VCaP (cell line): ENCODE results near the gene KCNK3.
"Not testable (repeated sequence)": the region's sequence is repeated elsewhere in the genome, so short reads cannot be mapped to it uniquely, and the experiment has no call there.

Experiments used
- H3K27ac ChIP-seq: fragments of 450-650 bp; 2 replicates; pipeline ENCODE4 v1.5.1; 2017
- CTCF ChIP-seq: fragments of 450-650 bp; conservative IDR thresholded peaks from 2 replicates; pipeline ENCODE4 v1.5.1; 2017; ENCODE audit warnings: mild to moderate bottlenecking, moderate library complexity

The KCNK3 gene

GRCh38 chr2:26649992-26650712, 42.4 kb upstream of the KCNK3 start:
- TF ChIP-seq CTCF: no peak
- H3K27ac ChIP-seq: peak overlapping the region; percentile 46; the same call in 1 of the 2 replicates

- no peak overlapping the region for H3K27ac ChIP-seq
- TF ChIP-seq CTCF: no peak
Measured at GRCh38 chr2:26650713-26651469, 41.6 kb upstream of the KCNK3 start.

GRCh38 chr2:26651470-26651771, 41.1 kb upstream of the KCNK3 start:
- TF ChIP-seq CTCF: no peak
- no peak overlapping the region for H3K27ac ChIP-seq

- no peak for TF ChIP-seq CTCF
Measured at GRCh38 chr2:26651799-26652198, 40.7 kb upstream of the KCNK3 start.

GRCh38 chr2:26652361-26653041, 40.0 kb upstream of the KCNK3 start:
- TF ChIP-seq CTCF: no peak

More at GRCh38 chr2:26651799-26652198, 40.7 kb upstream of the KCNK3 start:
- H3K27ac ChIP-seq: no peak overlapping the region

GRCh38 chr2:26653207-26654060, 39.1 kb upstream of the KCNK3 start:
- TF ChIP-seq CTCF: no peak
- H3K27ac ChIP-seq: no peak overlapping the region

More at GRCh38 chr2:26652361-26653041, 40.0 kb upstream of the KCNK3 start:
- no peak overlapping the region for H3K27ac ChIP-seq

- H3K27ac ChIP-seq: no peak overlapping the region
- no peak for TF ChIP-seq CTCF
Measured at GRCh38 chr2:26654061-26654340, 38.5 kb upstream of the KCNK3 start.

GRCh38 chr2:26655120-26655519, 37.4 kb upstream of the KCNK3 start:
- not testable (repeated sequence) for H3K27ac ChIP-seq
